ENCODE data around the gene FOXO3. TPM values are rescaled to one million over a fixed set of nuclear protein-coding genes. Genes with fewer than 3 reads are reported as not detected.

Gene FOXO3
- total RNA-seq, 2 donors from 2014 or later, result 39.9 to 70.0 TPM

GRCh38 chr6:108610957-108611586, 50.4 kb downstream of the FOXO3 start:
- ATAC-seq (no peak), DNase-seq (no peak)
- intact Hi-C loops (cut with DNase I, micrococcal nuclease), result no loop called here

GRCh38 chr6:108612852-108613251, 52.1 kb downstream of the FOXO3 start:
- intact Hi-C loops (cut with DNase I, micrococcal nuclease), result no loop called here
- no peak for ATAC-seq
- no peak for DNase-seq

DNA sequence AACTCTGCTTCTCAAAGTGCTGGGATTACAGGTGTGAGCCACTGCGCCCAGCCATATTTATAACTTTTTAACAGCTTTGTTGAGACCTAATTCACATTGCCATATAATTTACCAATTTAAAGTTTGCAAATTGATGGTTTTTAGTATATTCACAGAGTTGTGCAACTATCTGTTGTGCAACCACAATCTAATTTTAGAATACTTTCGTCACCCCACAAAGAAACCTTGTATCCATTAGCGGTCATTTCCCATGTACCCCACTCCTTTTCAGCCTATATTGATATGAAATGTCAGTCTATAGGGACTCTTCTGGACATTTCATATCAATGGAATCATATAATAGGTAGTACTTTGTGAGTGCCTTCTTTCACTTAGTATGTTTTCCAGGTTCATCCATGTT, 55.8 kb downstream of the FOXO3 start:
- intact Hi-C loops (cut with DNase I, micrococcal nuclease), result no loop called here
- ATAC-seq (no peak), DNase-seq (no peak)

DNA sequence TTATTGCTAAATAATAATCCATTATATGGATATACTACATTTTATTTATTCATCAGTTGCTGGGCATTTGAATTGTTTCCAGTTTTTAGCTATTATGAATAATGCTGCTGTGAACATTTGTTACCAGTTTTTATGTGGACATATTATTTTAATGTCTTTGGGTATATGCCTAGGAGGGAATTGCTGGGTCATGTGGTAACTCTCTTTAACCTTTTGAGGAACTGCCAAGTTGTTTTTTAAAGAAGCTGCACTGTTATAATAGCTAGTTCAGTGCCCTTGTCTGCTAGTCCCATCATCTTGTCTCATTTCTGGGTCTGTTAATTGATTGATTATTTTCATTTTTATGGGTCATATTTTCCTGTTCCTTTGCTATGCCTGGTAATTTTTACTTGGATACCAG, 56.3 kb downstream of the FOXO3 start:
- DNase-seq, result no peak
- no peak for ATAC-seq
- intact Hi-C loops (cut with DNase I, micrococcal nuclease), result no loop called here

DNA sequence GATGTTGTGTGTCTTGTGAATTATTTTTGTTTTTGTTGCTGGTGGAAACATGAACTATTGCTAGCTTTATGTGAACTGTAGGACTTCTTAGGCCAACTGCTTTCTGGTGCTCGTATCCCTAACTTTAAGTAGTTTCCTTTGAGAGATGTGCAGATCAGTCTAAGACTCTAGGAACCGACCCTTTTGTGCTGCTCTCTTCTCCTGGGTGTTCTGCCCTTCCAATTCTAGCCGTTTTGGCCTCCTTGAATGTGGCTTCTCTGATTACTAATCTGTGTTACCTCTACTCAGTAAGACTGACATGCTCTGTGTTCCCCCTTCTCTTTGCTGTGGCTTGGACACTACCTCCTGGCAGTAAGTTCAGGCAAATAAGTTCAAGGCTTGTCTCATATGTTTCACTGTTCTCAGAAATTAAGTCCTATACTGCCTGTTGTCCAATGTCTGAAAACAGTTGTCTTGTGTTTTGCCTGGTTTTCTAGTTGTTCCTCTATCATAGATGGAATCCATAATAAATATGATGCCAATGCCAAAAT, 58.0 kb downstream of the FOXO3 start:
- no peak for DNase-seq
- intact Hi-C loops (cut with DNase I, micrococcal nuclease), result no loop called here
- ATAC-seq, result no peak

DNA sequence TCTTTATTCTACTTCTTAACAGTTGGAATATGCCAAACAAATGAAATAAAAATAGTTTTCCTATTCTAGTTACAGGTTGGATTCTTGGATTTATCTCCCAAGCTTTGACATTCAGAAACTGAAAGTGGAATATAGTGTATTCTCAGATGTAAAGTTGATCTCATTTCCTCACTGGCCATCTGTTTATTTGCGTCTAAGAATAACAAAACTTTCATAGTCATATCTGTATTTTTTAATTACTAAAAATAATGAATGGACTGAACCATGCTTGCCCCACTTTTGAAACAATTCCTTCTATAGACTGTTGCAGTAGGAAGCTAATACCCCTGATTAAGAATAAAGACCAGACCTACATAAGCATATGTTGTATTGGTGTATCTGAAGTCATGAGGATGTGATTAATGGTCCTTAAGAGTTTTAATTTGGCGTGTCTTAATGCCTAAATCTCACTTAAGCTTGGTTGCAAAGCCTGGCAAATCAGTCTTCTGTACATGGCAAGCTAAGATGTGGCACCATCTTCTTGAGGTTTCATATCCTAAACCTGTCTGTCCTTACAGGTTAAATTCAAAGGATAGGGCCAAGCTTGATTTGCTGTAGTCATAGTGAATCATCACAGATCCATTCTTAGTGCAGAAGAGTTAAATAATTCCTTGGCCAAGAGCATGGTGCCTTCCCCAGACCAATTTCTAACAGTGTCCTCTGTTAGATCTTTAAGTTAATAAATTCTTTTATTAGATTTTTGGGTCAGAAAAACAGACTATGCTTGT, 58.9 kb downstream of the FOXO3 start:
- ATAC-seq (no peak), DNase-seq (no peak)
- intact Hi-C loops (cut with DNase I, micrococcal nuclease), result no loop called here

GRCh38 chr6:108621117-108621516, 60.4 kb downstream of the FOXO3 start:
- no peak for DNase-seq
- intact Hi-C loops (cut with DNase I, micrococcal nuclease), result no loop called here
- ATAC-seq, result no peak

DNA sequence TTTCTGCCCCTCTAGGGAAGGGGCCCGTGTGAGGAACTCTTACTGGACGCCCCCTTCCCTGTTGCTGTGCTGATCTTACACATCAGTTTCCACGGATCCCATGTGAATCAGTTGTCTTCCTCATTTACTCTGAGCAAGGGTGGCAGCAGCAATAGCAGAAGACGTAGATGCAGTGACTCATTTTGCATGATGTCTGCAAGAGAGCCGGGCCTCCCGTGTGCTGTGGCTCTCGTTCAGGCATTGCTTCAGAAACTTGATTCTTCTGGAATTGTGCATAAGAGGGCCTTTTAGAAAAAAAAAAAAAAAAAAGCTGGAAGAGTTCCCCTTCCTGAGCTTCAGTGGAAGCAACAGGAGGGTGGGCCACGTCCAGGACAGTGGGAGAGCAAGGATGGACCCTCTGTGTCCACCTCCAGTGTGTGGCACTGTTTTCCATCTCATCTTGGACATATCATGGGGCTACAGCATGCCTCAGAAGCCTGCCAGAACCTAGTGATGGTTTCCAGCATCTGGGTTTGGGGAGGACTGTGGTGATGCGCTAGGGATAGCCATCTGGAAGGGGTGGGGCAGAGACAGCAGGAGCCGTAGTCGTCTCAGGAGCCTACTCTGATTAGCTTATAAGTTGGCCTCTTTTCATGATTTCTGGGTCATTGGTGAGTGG, 62.1 kb downstream of the FOXO3 start:
- intact Hi-C loops (cut with DNase I, micrococcal nuclease), result no loop called here
- ATAC-seq (peak; percentile 39), DNase-seq (peak in 1 of 2 donors; percentile 41)

DNA sequence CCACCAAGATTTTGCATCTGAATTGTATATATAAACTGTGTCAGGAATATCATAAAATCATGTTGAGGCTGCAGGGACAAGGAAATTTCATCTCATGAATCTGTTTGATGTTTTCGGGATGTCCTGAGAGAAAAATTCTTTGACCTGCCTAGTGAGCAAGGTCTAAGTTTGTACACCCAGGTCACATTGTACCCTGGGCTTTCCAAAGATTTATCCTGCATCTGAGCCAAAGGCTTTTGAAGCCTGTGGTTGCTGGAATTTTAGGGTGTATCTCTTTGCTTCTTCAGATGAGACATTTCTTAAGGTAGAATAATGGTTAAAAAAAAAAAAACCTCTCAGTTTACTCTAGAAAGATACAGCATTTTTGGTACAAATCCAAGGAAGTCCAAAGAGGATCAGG, 63.3 kb downstream of the FOXO3 start:
- ATAC-seq, result no peak
- intact Hi-C loops (cut with DNase I, micrococcal nuclease), result no loop called here
- DNase-seq, result no peak

GRCh38 chr6:108625581-108625980, 64.9 kb downstream of the FOXO3 start:
- intact Hi-C loops (cut with DNase I, micrococcal nuclease), result no loop called here
- DNase-seq (no peak), ATAC-seq (peak; percentile 29)

DNA sequence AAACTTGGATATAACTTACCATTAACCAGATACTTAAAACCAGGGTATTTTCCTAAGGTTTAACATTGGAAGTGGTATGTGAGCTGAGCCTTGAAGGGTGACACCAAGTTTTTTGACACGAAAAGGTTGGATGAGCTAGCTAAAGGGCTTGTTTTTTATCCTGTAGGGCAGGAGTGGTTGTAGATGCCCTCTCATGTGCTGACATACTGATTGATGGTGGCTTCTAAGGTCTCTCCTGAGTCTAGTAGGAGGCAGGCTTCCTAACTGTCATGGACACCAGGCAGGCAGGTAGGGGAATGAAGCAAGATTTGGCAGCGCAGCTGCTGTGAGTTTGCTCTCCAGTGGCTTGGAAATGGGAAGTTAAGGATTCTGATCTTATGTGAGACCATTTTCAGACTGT, 66.1 kb downstream of the FOXO3 start:
- intact Hi-C loops (cut with DNase I, micrococcal nuclease), result no loop called here
- ATAC-seq (no peak), DNase-seq (no peak)

DNA sequence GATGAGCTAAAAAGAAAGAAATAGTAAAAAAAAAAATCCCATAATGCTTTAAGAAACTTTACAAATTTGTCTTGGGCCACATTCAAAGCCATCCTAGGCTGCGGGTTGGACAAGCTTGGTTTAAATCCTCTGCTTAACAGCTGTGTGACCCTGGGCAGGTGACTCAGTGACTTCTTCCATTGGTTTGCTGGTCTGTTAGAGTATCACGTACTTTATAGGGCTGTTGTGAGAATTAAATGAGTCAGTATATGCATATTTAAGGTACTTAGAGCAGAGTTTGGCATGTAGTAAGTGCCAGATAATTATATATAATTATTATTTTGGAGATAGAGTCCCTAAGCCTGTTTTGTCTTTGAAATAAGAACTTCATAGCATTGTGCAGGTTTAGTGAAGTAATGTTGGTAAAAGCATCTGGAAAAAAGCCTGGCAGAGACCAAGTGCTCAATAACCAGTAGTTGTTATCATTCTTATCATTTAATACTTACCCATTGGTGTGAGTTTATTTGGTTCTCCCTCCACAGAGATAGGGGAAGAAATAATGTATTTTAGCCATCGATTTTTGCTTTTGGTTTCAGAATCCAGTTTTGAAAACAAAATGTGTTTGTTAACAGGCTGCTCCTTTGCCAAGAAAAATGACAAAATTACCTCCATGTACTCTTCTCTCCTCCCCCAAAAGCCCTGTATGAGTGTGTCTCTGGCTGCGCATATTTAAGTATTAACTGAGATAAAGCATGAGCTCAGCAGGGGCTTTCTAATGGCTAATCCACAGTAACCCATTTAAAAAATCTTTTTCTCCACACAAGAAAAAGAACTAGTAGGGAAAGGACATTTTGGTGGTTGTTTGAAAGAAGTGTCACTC, 67.2 kb downstream of the FOXO3 start:
- DNase-seq (no peak), ATAC-seq (no peak)
- intact Hi-C loops (cut with DNase I, micrococcal nuclease), result no loop called here

- ATAC-seq, result peak; percentile 54
- DNase-seq, result no peak
- intact Hi-C loops (cut with DNase I, micrococcal nuclease), result no loop called here
Measured at GRCh38 chr6:108630050-108630714, 69.5 kb downstream of the FOXO3 start.

DNA sequence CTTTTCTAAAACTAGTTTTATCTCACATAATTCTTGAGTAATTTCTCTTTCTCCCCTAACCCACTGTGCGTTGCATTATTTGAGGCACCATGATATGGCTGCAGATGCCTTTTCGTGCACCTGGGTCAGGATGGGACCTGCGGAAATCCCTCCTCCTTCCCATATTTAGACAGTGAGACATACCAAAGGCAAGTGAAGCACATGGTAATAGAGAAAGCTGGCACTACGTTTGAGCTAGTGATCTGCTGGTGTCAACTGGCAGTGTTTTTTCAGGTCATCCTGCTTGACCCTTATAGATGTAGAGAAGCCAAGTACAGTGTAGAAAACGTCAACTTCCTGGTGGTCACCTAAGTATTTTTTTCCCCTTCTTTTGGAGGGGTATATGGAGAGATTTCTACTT, 71.7 kb downstream of the FOXO3 start:
- intact Hi-C loops (cut with DNase I, micrococcal nuclease), result no loop called here
- ATAC-seq (no peak), DNase-seq (no peak)

DNA sequence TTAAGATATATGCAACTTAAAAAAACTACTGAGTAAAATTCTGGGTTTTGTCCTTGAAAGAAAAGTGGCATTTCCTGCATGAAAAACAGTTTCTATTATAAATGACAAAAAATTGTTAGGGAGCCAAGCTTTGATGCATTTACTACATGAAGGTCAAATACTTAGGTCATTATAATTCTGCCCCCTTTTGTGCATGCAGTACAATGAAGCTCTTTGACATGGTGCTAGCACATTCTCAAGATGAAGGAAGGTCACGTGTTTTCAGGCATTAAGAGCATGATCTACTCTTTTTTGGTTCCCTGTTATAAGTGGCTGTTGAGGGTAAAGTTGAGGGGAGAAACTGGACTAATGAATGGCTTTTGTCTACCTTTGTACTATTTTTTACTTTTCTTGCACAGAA, 72.7 kb downstream of the FOXO3 start:
- intact Hi-C loops (cut with DNase I, micrococcal nuclease), result no loop called here
- ATAC-seq, result no peak
- no peak for DNase-seq

DNA sequence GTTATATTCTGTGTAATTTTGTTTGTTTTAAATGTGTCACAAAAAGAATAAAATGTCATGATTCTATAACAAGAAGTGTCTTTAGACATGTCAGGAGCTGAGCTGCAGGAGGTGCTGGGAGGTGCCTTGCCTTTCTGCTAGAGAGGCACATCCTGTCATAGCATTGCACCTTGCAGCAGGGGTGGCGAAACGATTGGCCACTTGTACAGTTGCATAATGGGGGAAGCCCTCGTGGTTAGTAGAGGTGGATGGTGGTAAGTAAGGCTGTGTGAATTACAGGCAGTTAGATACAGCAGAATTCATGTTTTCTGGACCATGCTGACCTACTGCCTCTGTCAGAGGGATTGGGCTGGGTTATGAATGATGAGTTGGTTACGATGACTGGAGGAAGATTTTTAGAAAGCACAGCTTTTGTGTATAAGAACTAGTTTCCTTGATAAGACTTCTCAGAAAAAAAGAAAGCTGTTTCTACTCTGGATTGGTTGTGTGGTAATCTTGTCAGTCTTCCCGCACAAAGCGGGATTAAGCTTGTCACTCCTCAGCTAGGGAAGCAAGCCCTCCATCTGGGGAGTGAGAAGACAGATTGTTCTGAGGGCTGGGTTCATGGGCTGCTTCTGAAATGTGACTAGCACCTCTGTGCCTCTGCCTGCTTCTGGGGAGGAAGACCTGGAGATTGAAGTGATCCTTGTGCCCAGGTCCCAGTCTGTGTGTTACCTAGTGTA, 74.9 kb downstream of the FOXO3 start:
- DNase-seq, result no peak
- intact Hi-C loops (cut with DNase I, micrococcal nuclease), result no loop called here

GRCh38 chr6:108637963-108638362, 77.2 kb downstream of the FOXO3 start:
- ATAC-seq, result no peak
- intact Hi-C loops (cut with DNase I, micrococcal nuclease), result no loop called here
- no peak for DNase-seq

More for the DNA sequence above, 74.9 kb downstream of the FOXO3 start:
- ATAC-seq, result peak; percentile 18

DNA sequence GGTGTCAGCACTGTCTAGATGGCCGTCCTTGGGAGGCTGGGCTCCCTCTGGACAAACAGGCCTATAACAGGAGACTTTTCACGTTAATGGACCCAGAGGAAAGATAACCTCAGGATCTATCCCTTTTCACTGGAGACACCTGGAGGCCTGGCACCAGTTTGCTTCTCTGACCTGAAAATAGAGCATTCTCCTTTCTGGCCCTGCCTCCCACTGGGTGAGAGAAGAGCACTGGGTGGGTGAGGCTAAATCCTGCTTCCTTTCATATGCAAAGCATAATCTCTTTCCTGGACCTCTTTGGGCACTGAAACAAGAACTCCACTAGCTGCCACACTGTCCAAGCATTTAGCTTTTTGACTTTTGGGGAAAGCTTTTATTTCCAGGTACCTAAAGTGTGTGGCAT, 78.3 kb downstream of the FOXO3 start:
- intact Hi-C loops (cut with DNase I, micrococcal nuclease), result no loop called here
- ATAC-seq (peak; percentile 17), DNase-seq (no peak)
